HG02571 (cell line): ENCODE results near the gene GIN1.
"Not testable (repeated sequence)": the region's sequence is repeated elsewhere in the genome, so short reads cannot be mapped to it uniquely, and the experiment has no call there.

ENCODE experiments used
- ATAC-seq: cut with Tn5 transposase; IDR thresholded peaks from one replicate; pipeline ENCODE4 v1.9.1; 2021; ENCODE audit warnings: mild to moderate bottlenecking, moderate library complexity; ENCODE audit not compliant: unreplicated experiment

The GIN1 gene

DNA sequence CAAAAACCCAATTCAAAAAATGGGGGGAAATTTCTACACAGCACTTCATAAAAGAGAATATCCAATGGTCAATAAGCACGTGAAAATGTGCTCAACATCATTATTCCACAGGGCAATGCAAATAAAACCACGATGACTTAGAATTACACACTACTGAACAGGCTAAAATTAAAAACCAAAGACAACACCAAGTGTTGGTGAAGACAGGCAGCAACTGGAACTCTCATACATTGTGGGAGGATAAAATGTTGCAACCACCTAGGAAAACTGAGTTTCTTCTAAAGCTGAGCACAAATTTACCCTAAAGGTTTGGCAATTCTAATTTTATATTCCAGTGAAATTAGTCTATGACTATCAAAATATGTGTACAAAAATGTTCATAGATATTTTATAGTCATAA lies 9.5 kb downstream of the GIN1 start:
- no peak for ATAC-seq

DNA sequence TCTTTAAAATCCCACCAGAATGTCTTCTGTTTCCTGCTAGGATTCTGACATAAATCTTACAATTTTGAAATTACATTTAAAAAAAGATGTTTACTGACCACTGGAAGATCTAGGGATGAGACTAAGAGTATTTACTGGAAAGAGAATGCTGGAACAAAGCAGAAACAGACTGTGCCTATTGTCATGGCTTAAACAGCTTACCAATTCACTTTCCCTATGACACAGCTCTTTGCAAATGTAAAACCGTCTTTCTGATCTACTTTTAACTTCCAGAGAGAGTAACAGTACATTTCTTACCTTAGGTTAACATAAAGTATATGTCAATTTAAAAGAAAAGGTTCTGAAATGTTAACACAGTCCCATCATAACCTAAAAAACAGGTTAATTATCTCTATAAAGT lies 10.7 kb downstream of the GIN1 start:
- no peak for ATAC-seq

DNA sequence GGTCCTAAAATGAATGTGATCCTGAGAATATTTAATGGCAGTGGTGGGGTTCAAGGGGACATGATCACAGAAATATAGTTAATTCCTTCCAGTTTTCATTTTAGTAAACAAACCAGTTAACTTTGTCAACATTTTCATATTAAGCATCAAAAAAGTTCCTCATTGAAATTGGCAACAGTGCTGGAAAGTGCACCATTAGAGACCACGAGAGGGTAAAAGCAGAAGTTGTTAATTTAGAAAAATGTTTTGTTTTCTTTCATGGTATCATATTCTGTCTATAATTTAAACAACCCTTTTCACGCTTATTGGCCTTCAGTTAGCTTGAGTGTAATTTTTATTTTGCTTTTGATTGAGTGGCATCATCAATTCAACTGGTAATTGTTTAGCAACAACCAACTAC lies 11.9 kb downstream of the GIN1 start:
- ATAC-seq: no peak

DNA sequence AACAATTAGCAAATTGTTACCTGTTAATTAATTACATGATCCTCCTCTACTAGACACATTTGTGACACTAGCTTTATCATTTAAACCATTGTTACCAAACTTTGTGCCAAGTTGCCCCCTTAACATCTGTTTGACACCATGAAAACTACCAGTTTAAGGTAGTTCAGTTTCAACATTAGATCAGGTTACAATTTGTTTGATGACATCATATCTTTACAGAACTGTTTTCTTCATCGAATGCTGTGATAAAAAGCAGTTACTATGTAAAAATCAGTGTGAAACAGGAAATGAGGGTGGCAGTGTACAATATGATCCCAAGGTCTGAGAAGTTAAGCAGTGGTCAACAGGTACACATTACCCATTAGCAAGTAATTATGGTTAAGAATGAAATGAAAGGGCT lies 17.7 kb downstream of the GIN1 start:
- ATAC-seq: no peak

DNA sequence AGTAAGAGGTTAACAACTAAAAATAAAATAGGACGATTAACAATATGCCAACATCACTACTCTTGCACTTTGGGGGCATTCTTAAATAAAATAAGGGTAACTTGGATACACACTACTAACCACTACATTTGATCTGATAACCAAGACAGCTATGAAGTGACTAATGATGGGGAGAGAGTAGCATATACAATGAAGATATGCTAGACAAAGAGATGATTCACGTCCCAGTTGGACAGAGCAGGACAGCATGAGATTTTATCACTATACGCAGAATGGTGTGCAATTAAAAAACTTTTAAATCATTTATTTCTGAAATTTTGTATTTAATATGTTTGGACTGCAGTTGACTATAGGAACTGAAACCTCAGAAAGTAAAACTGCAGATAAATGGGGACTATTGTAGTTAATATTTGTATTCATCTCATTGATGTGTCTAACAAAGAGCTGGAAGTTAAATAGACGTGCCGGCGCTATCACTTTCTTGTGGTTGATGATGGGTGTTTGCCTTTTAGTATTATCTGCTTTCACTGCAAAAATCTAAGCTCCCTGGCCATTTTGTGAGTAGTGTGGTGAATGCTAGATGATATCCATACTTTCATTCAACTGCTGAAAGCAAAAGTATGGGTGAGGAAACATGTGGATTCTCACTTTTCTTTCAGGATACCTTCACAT lies 18.7 kb downstream of the GIN1 start:
- ATAC-seq: no peak

DNA sequence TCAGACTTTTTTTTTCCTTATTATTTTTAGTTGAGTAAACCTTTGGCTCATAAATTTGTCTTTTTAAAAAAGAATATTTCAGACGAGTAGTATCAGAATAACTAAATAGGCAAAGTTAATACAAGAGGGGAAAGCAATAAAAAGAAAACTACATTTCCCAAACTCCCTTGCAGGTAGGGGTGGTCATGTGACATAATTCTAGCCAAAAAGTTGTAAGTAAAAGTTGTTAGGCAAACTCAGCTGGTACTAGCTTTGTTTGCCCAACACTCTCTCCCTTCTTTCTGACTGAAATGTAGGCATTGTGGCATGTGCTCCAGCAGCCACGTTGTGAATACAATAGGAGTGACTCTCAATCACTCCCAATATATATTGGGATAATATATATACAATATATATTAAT lies 20.9 kb downstream of the GIN1 start:
- no peak for ATAC-seq

DNA sequence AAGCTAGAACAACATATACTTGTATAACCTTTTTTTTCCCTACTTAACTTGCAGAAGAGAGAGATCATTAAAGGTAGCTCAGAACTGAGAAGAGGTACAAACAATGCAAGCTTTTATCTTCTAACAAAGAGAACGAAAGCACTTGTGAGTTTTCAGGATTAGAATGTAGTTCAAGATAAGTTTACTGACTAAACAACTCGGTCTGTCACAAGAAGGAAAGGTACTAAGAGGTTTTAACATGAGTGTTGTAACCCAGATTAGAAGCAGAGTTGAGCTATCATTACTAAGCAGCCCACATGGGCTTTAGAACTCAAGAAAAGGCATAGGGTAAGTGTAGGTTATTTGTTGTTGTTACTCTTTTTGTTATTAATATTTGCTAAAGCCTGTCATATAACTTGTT lies 25.2 kb downstream of the GIN1 start:
- no peak for ATAC-seq

DNA sequence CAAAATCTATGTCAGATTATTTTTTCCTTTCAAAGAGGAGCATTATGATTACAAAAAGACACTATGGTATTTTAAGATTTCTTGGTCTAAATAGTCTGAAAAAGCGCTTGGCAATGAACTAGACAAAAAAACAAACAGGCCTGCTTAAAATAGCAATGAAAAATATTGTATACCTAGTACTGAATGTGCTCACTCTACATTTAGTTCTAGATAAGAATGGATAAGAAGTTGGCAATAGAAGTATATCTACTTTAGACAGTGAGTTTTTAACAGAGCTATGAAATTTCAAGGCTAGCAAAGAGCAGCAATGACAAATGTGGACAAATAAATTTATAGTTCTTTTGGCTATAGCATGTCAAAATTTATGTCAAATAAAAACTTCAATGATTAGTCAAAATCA lies 26.2 kb downstream of the GIN1 start:
- no peak for ATAC-seq

DNA sequence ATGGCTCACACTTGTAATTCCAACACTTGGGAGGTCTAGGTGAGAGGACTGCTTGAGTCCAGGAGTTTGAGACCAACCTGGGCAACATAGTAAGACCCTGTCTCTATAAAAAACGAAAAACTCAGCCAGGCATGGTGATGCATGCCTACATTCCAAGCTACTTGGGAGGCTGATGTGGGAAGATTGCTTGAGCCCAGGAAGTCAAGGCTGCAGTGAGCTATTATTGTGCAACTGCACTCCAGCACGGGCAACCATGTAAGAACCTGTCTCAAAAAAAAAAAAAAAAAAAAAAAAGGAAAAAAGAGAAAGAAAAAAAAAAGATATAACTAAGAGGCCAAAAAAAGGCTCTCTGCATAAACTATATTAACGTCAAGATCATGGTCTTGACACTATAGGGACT lies 27.3 kb downstream of the GIN1 start:
- ATAC-seq: no peak

DNA sequence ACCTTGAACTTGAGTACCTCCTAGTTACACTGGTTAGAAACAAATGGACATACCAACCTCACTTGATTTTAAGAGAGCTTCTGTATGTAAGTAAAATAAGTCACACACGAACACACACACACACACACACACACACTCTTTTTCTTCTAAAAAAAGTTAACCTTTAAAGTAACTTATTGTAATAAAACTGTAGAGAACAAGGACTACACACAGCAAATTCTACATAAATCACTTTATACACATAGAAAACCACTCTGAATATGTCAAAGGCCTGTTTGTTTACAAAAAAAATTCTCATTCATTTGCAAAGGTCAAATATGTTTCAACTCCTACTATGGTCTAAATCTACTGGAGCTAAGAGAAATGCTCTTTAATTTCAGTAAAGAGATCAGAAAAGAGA lies 29.1 kb downstream of the GIN1 start:
- ATAC-seq: no peak

DNA sequence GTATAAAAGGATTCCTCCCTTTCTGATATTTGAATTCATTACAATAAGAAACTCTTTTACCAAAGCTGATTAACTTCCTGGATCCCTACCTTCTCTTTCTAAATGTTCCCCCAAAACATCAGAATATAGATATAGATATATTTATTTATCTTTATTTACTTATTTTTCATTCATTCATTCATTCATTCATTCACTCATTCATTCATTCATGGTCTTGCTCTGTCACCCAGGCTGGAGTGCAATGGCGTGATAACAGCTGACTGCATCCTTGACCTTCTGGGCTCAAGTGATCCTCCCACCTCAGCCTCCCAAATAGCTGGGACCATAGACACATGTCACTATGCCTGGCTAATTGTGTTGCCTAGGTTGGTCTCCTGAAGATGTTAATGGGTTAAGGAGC lies 30.7 kb downstream of the GIN1 start:
- no peak for ATAC-seq

DNA sequence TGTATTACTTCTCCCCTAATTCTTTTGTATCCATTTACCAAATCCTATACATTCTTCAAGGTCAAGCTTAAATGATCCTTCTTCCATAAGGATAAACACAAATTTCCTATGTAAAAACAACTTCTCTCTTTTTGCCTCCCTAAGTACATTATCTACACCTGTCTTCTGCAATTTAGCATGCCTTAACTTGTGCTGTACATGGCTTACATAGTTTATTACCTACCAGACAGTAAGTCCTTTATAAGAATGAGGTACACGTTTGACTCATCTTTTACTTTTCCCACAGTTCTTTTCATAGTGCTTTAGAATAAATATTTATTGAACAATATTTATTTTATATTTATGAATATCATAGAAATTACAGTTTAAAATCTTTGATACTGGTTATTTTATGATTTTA lies 33.4 kb downstream of the GIN1 start:
- ATAC-seq: no peak

DNA sequence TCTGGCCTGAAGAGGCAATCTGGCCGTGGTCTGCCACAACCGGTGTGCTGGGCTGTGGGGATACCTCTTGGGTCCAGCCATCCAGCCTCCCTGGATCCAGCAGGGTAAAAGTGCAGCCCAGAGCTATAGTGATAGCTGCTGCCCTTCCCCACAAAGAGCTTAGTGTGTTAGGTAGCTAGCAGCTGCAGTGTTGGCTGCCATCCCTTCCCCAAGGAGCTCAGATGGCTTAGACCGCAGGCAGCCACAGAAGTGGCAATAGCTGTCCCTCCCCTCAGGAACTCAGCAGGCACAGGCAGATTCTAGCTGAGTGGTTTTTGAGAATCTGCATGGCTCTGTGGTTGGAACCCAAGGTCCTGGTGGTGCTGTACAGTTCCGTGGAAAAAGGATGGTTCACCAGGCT lies 40.1 kb downstream of the GIN1 start:
- ATAC-seq: no peak

DNA sequence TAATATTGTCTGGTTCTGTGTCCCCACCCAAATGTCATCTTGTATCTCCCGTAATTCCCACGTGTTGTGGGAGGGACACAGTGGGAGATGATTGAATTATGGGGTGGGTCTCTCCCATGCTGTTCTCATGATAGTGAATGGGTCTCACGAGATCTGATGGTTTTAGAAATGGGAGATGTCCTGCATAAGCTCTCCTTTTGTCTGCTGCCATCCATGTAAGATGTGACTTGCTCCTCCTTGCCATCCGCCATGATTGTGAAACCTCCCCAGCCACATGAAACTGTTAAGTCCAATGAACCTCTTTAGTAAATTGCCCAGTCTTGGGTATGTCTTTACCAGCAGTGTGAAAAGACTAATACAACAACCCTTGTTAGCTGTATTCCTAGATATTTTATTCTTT lies 44.5 kb downstream of the GIN1 start:
- ATAC-seq: no peak

DNA sequence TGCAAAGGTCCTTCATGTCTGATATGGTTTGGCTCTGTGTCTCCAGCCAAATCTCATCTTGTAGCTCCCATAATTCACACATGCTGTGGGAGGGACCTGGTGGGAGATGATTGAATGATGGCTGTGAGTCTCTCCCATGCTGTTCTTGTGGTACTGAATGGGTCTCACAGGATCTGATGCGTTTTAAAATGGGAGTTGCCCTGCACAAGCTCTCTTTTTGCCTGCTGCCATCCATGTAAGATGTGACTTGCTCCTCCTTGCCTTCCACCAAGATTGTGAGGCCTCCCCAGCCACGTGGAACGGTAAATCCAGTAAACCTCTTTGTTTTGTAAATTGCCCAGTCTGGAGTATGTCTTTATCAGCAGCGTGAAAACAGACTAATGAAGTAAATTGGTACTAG lies 46.4 kb downstream of the GIN1 start:
- ATAC-seq: not testable (repeated sequence)

DNA sequence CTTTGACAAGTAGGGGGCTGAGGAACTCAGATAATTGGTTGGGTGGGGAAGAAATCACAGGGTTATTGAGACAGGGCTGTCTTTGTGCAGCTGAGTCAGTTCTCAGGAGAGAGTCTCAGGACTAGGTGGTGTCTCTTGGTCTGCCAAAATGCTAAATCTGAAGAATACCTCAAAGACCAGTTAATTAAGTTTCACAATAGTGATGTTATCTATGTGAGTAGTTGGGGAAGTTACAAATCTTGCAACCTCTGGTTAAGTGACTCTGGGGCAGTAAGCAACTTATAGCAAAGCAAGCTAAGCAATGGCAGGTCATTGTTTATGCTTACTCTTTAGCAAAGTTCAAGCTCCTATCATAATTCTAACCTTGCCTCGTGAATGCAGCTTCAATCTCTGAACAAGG lies 53.6 kb downstream of the GIN1 start:
- ATAC-seq: no peak

DNA sequence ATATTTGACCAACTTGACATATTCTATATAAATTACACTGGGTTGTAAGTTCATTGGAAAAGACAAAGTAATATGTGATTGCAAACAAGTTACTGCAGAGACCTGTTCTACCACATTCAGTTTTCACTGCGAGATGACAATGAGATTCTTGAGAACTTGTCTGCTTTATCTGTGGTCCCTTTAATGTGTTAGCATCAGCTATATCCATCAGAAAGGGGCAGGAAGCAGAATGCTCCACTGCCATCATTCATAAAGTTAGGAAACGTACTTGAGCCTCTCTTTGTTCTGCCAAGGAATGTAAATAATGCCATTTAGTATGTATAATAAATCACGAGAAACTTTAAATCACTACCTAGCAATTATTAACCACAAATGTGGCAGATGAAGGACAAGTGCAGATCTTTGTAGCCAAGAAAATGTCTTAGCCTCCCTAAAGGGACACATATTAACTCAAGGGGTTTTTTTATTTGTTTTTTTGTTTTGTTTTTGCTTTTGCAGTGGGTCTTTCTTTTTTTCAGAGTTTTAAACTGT lies 59.4 kb downstream of the GIN1 start:
- ATAC-seq: no peak

DNA sequence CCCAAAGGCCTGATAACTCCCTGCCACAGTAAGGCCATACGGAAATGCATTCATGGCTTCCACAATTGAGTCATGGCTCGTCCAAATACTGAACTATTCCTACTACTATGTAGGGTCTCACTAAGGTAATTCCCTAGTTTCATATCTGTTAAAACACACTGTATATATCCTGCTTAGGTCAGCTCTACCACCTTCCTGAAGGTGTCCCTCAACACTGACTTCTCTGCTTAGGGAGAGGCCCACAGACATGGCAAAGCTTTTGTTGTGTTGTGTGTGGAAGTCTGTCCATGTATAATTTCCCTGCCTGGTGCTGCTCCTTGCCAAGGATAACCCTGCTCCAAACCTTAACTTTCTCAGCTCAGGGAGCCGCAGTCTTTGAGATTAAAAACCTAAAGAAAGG lies 60.4 kb downstream of the GIN1 start:
- ATAC-seq: no peak

DNA sequence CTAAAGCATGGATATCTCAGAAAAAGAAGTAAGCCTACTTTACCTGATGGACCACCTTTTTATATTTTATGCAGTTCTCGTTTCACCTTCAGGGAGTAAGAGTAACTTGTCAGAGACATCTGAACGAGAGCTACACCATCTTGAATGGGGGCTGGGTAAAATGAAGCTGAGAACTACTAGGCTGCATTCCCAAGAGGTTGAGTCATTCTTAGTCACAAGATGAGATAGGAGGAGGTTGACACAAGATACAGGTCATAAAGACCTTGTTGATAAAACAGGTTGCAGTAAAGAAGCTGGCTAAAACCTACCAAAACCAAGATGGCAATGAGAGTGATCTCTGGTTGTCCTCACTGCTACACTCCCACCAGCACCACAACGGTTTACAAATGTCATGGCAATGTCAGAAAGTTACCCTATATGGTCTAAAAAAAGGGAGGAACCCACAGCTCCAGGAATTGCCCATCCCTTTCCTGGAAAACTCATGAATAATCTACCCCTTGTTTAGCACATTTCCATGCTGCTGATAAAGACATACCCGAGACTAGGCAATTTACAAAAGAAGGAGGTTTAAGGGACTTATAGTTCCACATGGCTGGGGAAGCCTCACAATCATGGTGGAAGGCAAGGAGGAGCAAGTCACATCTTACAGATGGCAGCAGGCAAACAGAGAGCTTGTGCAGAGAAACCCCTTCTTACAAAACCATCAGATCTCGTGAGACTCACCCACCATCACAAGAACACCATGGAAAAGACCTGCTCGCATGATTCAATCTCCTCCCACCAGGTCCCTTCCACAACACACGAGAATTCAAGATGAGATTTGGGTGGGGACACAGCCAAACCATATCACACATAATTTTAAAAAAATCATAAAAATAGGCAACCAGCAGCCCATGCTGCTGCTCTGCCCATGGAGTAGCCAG lies 62.5 kb downstream of the GIN1 start:
- no peak for ATAC-seq

DNA sequence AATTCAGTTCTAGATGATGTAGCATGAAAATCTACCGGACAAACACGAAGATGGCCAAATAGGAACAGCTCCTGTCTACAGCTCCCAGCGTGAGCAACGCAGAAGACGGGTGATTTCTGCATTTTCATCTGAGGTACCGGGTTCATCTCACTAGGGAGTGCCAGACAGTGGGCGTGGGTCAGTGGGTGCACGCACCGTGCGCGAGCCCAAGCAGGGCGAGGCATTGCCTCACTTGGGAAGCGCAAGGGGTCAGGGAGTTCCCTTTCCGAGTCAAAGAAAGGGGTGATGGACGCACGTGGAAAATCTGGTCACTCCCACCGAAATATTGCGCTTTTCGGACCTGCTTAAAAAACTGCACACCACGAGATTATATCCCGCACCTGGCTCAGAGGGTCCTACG lies 73.2 kb downstream of the GIN1 start:
- ATAC-seq: not testable (repeated sequence)

DNA sequence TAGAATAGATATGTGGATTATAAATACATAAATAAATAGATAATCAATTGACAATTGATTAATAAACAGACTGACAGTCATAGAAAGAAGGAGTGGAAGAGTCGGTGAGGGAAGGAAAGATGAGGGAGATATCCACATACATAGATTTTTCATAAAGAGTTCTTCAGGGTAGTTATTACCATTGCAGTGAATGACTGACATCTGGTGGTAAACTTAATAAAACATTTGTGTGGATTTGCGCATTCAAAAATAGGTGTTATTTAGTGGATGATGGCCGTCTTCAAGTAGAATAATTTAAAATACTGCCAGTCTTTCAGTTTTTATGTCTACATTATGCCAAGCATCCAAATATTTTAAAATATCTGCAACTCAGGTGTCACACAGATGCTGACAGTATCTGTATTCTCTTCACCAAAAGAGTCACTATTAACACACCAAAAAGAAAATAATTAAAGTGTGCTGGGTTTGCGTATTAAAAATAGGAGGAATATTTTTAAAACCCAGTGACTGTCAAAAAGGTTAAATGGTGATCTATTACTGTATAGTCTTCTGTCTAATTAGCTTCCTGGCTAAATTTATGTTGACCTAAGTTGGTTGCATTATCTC lies 78.8 kb downstream of the GIN1 start:
- ATAC-seq: no peak
